ENCODE data around the gene PLCB1. TPM values are rescaled to one million over a fixed set of nuclear protein-coding genes. Genes with fewer than 3 reads are reported as not detected.

Gene PLCB1
- total and polyA plus RNA-seq, 2 experiments from 2014 or later, result 8.0 to 17.6 TPM

- H3K4me1 ChIP-seq (ENCODE audit: low read depth), result no peaks in the 10 kb centered on the region
- no peaks in the 10 kb centered on the region for H3K36me3 ChIP-seq
- H3K9me3 ChIP-seq (ENCODE audit: low read depth), result no peaks in the 10 kb centered on the region
- no peak overlapping the region for H3K4me3 ChIP-seq
- no peak overlapping the region for H3K27ac ChIP-seq
- no peak for TF ChIP-seq CTCF (IDR thresholded peaks at IDR 0.05; ENCODE audit: low read depth, low read length)
- no peaks in the 10 kb centered on the region for H3K27me3 ChIP-seq
- peak in 1 of 2 donors; percentile 35 for DNase-seq (ENCODE audit: low read depth in 1 of 2, low spot score in 1 of 2)
Observed at GRCh38 chr20:8646033-8646441, 514.0 kb downstream of the PLCB1 start.

- Histone ChIP-seq H3K27me3 (no peaks in the 10 kb centered on the region), H3K4me1 (ENCODE audit: low read depth) (no peaks in the 10 kb centered on the region), H3K4me3 (no peak overlapping the region), H3K9me3 (ENCODE audit: low read depth) (no peaks in the 10 kb centered on the region), H3K36me3 (no peaks in the 10 kb centered on the region), H3K27ac (no peak overlapping the region)
- TF ChIP-seq CTCF (IDR thresholded peaks at IDR 0.05; ENCODE audit: low read depth, low read length), result no peak
- DNase-seq (ENCODE audit: low read depth in 1 of 2, low spot score in 1 of 2), result peak in 1 of 2 donors; percentile 46
Observed at GRCh38 chr20:8646716-8647115, 514.6 kb downstream of the PLCB1 start.

GRCh38 chr20:8647961-8648441, 515.9 kb downstream of the PLCB1 start:
- Histone ChIP-seq H3K4me3 (no peak overlapping the region), H3K27ac (no peak overlapping the region), H3K27me3 (no peaks in the 10 kb centered on the region), H3K9me3 (ENCODE audit: low read depth) (no peaks in the 10 kb centered on the region), H3K4me1 (ENCODE audit: low read depth) (no peaks in the 10 kb centered on the region), H3K36me3 (no peaks in the 10 kb centered on the region)
- TF ChIP-seq CTCF (IDR thresholded peaks at IDR 0.05; ENCODE audit: low read depth, low read length), result no peak
- peak in 1 of 2 donors; percentile 83 for DNase-seq (ENCODE audit: low read depth in 1 of 2, low spot score in 1 of 2)

- no peak for TF ChIP-seq CTCF (IDR thresholded peaks at IDR 0.05; ENCODE audit: low read depth, low read length)
- no peak overlapping the region for H3K27ac ChIP-seq
- H3K4me3 ChIP-seq, result no peak overlapping the region
- no peaks in the 10 kb centered on the region for H3K36me3 ChIP-seq
- no peaks in the 10 kb centered on the region for H3K9me3 ChIP-seq (ENCODE audit: low read depth)
- H3K27me3 ChIP-seq, result no peaks in the 10 kb centered on the region
- DNase-seq (ENCODE audit: low read depth in 1 of 2, low spot score in 1 of 2), result no peak
- H3K4me1 ChIP-seq (ENCODE audit: low read depth), result no peaks in the 10 kb centered on the region
Observed at GRCh38 chr20:8648466-8648865, 516.4 kb downstream of the PLCB1 start.

- no peaks in the 10 kb centered on the region for H3K36me3 ChIP-seq
- no peak overlapping the region for H3K4me3 ChIP-seq
- H3K27me3 ChIP-seq, result no peaks in the 10 kb centered on the region
- no peaks in the 10 kb centered on the region for H3K9me3 ChIP-seq (ENCODE audit: low read depth)
- no peak for TF ChIP-seq CTCF (IDR thresholded peaks at IDR 0.05; ENCODE audit: low read depth, low read length)
- peaks cover 5% of the 10 kb centered on the region for H3K4me1 ChIP-seq (ENCODE audit: low read depth)
- no peak for DNase-seq (ENCODE audit: low read depth in 1 of 2, low spot score in 1 of 2)
- no peak overlapping the region for H3K27ac ChIP-seq
Observed at GRCh38 chr20:8652396-8652795, 520.3 kb downstream of the PLCB1 start.

- no peaks in the 10 kb centered on the region for H3K27me3 ChIP-seq
- H3K9me3 ChIP-seq (ENCODE audit: low read depth), result no peaks in the 10 kb centered on the region
- no peak overlapping the region for H3K27ac ChIP-seq
- peaks cover 5% of the 10 kb centered on the region for H3K4me1 ChIP-seq (ENCODE audit: low read depth)
- TF ChIP-seq CTCF (IDR thresholded peaks at IDR 0.05; ENCODE audit: low read depth, low read length), result no peak
- no peak for DNase-seq (ENCODE audit: low read depth in 1 of 2, low spot score in 1 of 2)
- H3K36me3 ChIP-seq, result no peaks in the 10 kb centered on the region
- no peak overlapping the region for H3K4me3 ChIP-seq
Observed at GRCh38 chr20:8654486-8654885, 522.4 kb downstream of the PLCB1 start.
